GM19351 (cell line): ENCODE results near the gene TP63.
"Not testable (repeated sequence)": the region's sequence is repeated elsewhere in the genome, so short reads cannot be mapped to it uniquely, and the experiment has no call there.

Experiments
- ATAC-seq: cut with Tn5 transposase; IDR thresholded peaks from one replicate; pipeline ENCODE4 v1.9.1; 2021; ENCODE audit warnings: mild to moderate bottlenecking, moderate library complexity; ENCODE audit not compliant: unreplicated experiment

The TP63 gene

GRCh38 chr3:189631373-189631408, at the start of gene TP63:
TP63 (plus strand) TSS chr3:189631389; CDS start chr3:189631516, 127 bp downstream.
- ATAC-seq: no peak

GRCh38 chr3:189582179-189582578, 49.0 kb upstream of the TP63 start:
- no peak for ATAC-seq

GRCh38 chr3:189584645-189585044, 46.5 kb upstream of the TP63 start:
- no peak for ATAC-seq

GRCh38 chr3:189586941-189587663, 44.1 kb upstream of the TP63 start:
- peak; percentile 93 for ATAC-seq

- no peak for ATAC-seq
These were observed 43.5 kb upstream of the TP63 start for GRCh38 chr3:189587664-189588040.

- no peak for ATAC-seq
These were observed 43.1 kb upstream of the TP63 start for GRCh38 chr3:189588070-189588469.

- ATAC-seq: no peak
These were observed 42.6 kb upstream of the TP63 start for GRCh38 chr3:189588475-189589178.

- no peak for ATAC-seq
These were observed 42.0 kb upstream of the TP63 start for GRCh38 chr3:189589179-189589569.

- ATAC-seq: no peak
These were observed 41.0 kb upstream of the TP63 start for GRCh38 chr3:189590223-189590622.

- no peak for ATAC-seq
These were observed 37.6 kb upstream of the TP63 start for GRCh38 chr3:189593581-189593980.

GRCh38 chr3:189596078-189596979, 34.9 kb upstream of the TP63 start:
- ATAC-seq: not testable (repeated sequence)

GRCh38 chr3:189597918-189598317, 33.3 kb upstream of the TP63 start:
- ATAC-seq: no peak

GRCh38 chr3:189598530-189599225, 32.5 kb upstream of the TP63 start:
- no peak for ATAC-seq

- no peak for ATAC-seq
These were observed 28.7 kb upstream of the TP63 start for GRCh38 chr3:189602471-189602870.

GRCh38 chr3:189605717-189606116, 25.5 kb upstream of the TP63 start:
- no peak for ATAC-seq

- ATAC-seq: no peak
These were observed 24.4 kb upstream of the TP63 start for GRCh38 chr3:189606774-189607173.

GRCh38 chr3:189612641-189613040, 18.5 kb upstream of the TP63 start:
- not testable (repeated sequence) for ATAC-seq

- ATAC-seq: no peak
These were observed 18.1 kb upstream of the TP63 start for GRCh38 chr3:189613122-189613521.

- no peak for ATAC-seq
These were observed 9.1 kb upstream of the TP63 start for GRCh38 chr3:189621948-189622603.

- no peak for ATAC-seq
These were observed 8.6 kb upstream of the TP63 start for GRCh38 chr3:189622629-189623028.

- peak; percentile 42 for ATAC-seq
These were observed 7.1 kb upstream of the TP63 start for GRCh38 chr3:189624130-189624529.
